ENCODE results near the gene CIROP. TPM values are rescaled to one million over a fixed set of nuclear protein-coding genes. Genes with fewer than 3 reads are reported as not detected.
A peak's percentile ranks its signal among the peaks of the same experiment; 100 is the strongest.

Gene CIROP
- total and polyA plus RNA-seq, 9 of the 15 experiments (the other 6 are each of a cell fraction or from before 2014, with no cell fraction given), result not detected

DNA sequence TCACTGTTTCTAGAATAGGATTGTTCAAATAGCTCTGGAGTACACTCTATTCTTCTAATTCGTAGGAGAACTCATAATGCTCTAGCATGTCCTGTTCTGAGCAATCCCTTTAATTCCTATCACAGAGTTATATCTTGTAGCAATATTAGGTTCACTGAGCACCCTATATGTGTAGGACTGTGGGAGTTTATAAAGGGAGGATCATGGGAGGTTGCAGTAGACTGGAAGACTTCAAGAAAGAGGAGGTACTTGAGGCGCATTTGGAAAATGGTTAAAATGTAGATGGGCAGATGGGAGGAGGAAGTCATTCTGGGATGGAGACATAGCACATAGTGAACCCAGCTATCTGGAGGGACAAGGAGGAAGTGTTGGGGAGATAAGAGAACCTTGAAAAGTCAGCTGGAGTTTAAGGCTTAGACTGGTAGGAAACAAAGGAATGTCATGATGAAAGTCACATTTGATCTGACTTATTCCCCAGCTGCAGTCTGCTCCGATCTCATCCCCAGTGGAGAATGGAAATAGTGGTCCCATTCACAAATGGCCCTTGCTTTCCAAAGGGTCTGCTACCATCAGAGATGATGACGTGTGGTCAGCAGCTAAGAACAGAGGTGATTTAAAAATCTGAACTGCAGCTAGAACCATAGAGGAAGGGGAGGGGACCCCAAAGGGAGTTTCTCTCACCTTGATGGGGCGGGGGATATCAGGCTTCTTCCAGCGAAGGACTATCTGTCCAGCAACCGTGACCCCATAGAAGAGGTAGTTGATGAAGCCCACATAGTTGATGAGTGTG lies 24.4 kb upstream of the CIROP start (continued):
- no peak for TF ChIP-seq ZNF609 (CRISPR knock-in tag; IDR thresholded peaks at IDR 0.05; ENCODE audit: borderline replicate concordance)
- no peak for TF ChIP-seq MYNN (IDR thresholded peaks at IDR 0.05)
- TF ChIP-seq MYNN (CRISPR knock-in tag; IDR thresholded peaks at IDR 0.05), result no peak
- TF ChIP-seq ESRRB (CRISPR knock-in tag; IDR thresholded peaks at IDR 0.05; ENCODE audit: borderline replicate concordance), result no peak
- no peak for TF ChIP-seq ARID3B (CRISPR knock-in tag; IDR thresholded peaks at IDR 0.05; ENCODE audit: borderline replicate concordance)
- no peak for TF ChIP-seq HNRNPK (IDR thresholded peaks at IDR 0.05; ENCODE audit: low read depth, low read length, poor library complexity, severe bottlenecking)
- no peak for TF ChIP-seq ZBTB9 (CRISPR knock-in tag; IDR thresholded peaks at IDR 0.05)
- no peak for TF ChIP-seq MEIS2 (IDR thresholded peaks at IDR 0.05; ENCODE audit: partially characterized antibody)
- TF ChIP-seq, protein P1, sequence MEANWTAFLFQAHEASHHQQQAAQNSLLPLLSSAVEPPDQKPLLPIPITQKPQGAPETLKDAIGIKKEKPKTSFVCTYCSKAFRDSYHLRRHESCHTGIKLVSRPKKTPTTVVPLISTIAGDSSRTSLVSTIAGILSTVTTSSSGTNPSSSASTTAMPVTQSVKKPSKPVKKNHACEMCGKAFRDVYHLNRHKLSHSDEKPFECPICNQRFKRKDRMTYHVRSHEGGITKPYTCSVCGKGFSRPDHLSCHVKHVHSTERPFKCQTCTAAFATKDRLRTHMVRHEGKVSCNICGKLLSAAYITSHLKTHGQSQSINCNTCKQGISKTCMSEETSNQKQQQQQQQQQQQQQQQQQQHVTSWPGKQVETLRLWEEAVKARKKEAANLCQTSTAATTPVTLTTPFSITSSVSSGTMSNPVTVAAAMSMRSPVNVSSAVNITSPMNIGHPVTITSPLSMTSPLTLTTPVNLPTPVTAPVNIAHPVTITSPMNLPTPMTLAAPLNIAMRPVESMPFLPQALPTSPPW (CRISPR knock-in tag; IDR thresholded peaks at IDR 0.05), result no peak
- no peak for TF ChIP-seq ZNF354B (CRISPR knock-in tag; IDR thresholded peaks at IDR 0.05)
- TF ChIP-seq TRIM24 (IDR thresholded peaks at IDR 0.05), result peak in 1 of 2 experiments; percentile 60; a peak in 2 of 4 replicates
- no peak for TF ChIP-seq ZBED1 (IDR thresholded peaks at IDR 0.05)
- TF ChIP-seq ATF2 (CRISPR knock-in tag; IDR thresholded peaks at IDR 0.05), result no peak
- no peak for TF ChIP-seq FOXA1 (IDR thresholded peaks at IDR 0.05; ENCODE audit: borderline replicate concordance)
- TF ChIP-seq CEBPB (tag; IDR thresholded peaks at IDR 0.05), result no peak
- no peak for TF ChIP-seq KDM2B (CRISPR knock-in tag; IDR thresholded peaks at IDR 0.05)

All from K562 (cell line).